DMS114 treated with DMSO at 0.1 percent for 48 hours (cell line): ENCODE measurements around the gene ADAMTS9.

Experiments
- DNase-seq: peaks from one replicate; lab custom pipeline; 2025; ENCODE audit not compliant: unreplicated experiment; lab: John Stamatoyannopoulos, UW

The ADAMTS9 gene

DNA sequence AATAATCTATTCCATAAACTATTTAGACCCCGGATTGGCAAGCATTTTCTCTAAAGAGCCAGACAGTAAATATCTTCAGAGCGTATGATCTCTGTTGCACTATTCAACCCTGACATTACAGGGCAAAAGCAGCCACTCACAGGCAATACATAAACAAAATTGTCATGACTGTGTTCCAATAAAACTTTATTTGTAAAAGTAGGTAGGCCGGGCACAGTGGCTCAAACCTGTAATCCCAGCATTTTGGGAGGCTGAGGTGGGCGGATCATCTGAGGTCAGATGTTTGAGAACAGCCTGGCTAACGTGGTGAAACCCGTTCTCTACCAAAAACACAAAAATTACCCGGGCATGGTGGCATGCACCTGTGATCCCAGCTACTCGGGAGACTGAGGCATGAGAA is 66.5 kb downstream of the ADAMTS9 start:
- DNase-seq: no peak

- no peak for DNase-seq
Measured at GRCh38 chr3:64620020-64620419, 67.8 kb downstream of the ADAMTS9 start.

DNA sequence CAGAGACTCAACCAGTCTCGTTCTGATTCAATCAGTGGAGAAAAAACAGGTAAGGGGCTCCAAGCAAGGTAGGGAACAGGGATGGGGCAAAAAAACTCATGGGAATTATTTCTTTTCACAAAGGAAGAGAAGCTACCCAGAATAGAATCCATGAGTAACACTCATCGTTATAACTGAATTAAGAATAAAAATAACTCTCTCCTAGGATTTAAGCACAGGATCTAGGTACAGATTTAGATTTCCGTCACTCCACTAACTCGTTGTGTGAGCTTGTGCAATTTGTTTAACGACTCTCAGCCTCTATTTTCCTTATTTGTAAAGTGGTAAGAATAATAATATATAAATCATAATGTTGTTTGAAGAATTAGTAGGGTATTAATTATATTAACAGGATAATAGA is 68.6 kb downstream of the ADAMTS9 start:
- DNase-seq: no peak

GRCh38 chr3:64617610-64618009 is 70.2 kb downstream of the ADAMTS9 start:
- DNase-seq: no peak

- no peak for DNase-seq
Measured at GRCh38 chr3:64616953-64617352, 70.8 kb downstream of the ADAMTS9 start.

DNA sequence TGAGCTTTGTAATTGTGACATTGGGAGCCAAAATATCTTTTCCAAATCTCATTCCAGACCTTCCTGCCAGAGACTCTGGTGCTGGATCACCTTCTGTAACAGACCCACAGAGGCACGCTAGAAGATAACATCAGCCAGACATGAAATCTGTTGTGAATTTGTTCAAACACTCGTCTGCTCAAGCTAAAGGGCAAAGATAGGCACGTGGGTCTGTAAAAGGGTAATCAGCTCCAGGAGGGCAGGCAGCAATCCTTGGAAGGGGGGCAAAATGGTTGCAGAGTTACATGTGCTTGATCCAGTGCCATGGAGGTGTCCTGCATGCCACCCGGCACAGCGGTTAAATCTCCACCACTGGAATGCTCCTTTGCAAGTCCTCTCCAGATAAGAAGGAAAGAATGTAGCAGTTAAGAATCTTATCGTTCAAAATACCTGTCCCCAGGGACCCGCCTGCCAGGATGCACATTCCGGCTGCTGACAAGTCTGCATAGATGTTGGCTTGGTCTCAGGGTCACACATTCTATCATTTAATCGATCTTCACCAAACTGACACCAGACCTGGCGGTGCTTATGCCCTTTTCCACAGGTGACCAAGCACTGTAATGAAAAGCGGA is 74.8 kb downstream of the ADAMTS9 start:
- DNase-seq: no peak

- no peak for DNase-seq
Measured at GRCh38 chr3:64612082-64612860, 75.5 kb downstream of the ADAMTS9 start.

- no peak for DNase-seq
Measured at GRCh38 chr3:64608741-64609140, 79.1 kb downstream of the ADAMTS9 start.

DNA sequence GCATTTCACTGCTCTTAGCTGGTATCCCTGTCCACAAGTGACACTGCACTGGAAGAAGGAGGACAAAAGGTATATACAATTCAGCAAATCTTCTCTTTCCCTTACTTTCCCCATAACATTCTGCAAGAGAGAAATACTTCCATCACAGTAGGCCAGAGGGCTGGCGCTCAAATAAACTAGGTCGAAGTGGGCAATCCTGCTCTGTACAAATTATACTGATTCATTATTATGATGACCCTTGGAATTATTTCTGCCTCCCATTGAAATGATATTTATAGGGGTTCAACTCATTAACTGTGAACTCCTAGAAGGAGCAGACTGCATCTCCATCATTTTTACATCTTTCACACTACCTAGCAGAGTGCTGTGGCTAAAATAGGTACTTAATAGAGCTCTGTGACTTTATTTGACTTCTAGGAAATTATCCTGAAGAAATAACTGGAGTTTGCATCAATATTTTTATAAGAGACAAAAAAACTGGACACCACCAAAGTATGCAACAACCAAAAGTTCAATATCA is 80.7 kb downstream of the ADAMTS9 start:
- no peak for DNase-seq

GRCh38 chr3:64604313-64604712 is 83.5 kb downstream of the ADAMTS9 start:
- DNase-seq: no peak

GRCh38 chr3:64601824-64602223 is 86.0 kb downstream of the ADAMTS9 start:
- DNase-seq: no peak

GRCh38 chr3:64600246-64600950 is 87.4 kb downstream of the ADAMTS9 start:
- no peak for DNase-seq

DNA sequence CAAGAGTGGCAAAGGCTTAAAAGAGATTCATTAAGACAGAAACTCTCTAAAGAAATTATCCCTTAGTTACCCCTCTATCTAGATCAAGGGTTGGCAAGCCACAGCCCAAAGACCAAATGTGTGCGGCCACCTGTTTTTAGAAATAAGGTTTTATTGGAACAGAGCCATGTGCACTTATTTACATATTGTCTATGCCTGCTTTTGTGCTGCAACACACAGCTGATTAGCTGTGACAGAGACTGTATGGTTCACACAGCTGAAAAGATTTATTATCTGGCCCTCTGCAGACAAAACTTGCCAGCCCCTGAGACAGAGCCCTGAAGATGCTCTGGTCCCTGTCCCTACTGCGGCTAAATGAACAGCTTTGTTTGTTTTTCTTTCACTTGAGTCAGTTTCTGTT is 88.1 kb downstream of the ADAMTS9 start:
- DNase-seq: no peak

- no peak for DNase-seq
Measured at GRCh38 chr3:64595253-64595694, 92.5 kb downstream of the ADAMTS9 start.

- no peak for DNase-seq
Measured at GRCh38 chr3:64594134-64594533, 93.7 kb downstream of the ADAMTS9 start.

- DNase-seq: no peak
Measured at GRCh38 chr3:64593350-64593749, 94.5 kb downstream of the ADAMTS9 start.

DNA sequence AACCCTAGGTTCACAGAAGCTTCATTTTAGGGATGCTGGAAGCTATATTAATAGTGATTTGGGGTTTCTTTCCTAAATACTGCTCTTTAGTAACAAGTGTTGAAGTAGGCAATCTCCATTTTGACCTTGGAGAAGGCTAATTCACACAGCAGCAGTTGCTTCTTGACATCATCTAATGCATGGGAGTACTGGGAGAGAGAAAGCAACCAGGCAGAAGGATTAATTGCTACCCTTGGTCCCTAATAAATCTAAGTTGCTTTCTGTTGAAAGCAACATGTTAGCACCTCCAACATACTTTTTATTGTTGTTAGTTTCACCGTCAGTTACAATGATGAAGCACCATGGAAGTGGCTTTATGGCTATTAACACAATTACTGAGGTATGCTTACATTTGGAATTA is 96.2 kb downstream of the ADAMTS9 start:
- DNase-seq: no peak

DNA sequence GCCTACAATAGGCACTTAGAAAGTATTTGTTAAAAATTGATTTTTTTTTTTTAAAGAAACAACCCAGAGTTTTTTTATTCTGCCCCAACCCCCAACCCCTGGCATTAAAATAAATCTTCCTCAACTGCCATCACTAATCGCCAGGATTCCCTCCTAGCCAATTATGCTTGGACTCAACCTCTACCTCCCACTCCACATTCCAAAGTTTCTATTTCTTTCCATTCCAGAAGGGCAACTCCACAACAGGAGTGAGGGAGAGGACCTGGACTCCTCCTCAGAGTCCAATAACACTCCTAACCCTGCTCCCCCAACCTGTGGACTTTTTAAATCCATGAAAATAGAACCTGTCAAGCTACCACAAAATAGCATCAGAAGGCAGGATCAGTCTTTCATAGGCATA is 99.4 kb downstream of the ADAMTS9 start:
- DNase-seq: no peak

DNA sequence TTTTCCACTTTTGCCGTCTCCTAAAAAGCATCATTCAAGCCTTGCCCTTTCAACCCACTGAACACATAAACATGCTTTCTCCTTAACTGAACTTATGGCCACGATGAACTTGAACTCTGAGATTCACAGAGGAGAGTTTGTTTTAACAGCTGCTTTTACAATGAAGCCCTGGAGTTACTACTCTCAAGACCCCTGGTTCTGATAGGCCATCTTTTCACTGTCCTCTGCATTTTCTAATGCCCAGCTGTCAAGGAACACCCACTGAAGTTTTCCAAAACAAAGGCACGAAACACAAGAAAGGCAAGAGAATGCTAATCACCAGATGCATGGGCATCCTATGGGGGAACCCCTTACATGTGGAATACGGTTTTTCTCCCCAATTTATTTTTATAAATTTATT is 100.8 kb downstream of the ADAMTS9 start:
- DNase-seq: no peak

- no peak for DNase-seq
Measured at GRCh38 chr3:64584179-64584578, 103.6 kb downstream of the ADAMTS9 start.

GRCh38 chr3:64578797-64579196 is 109.0 kb downstream of the ADAMTS9 start:
- DNase-seq: no peak
